ENCODE results near the gene GABRD.

The GABRD gene

DNA sequence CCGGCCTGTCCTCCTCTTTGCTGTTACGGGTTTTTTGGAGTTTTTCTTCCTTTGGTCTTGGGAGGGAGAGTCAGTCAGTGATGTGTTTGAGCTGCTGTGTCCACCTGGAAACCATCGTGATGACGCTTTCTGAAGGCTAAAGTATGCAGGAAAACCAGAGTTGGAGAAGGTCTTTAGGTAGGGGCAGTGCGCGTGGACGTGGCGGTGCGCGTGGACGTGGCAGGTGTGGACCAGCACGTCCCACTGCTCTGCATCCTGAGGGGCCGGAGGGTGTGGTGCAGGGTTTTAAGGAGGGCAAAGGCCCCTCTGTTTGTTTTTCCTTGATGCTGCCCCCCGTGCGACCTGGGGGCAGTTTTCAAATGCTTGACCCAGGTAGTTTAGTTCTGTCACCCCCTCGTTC, 61.0 kb downstream of the GABRD start:
- DNase-seq: no peak

Data from GDM1 (cell line).